Endothelial cell of umbilical vein (primary cell): Measurements from ENCODE around the gene CLEC4M. TPM values are rescaled to one million over a fixed set of nuclear protein-coding genes. Genes with fewer than 3 reads are reported as not detected.

Experiments
- BruUV-seq: library from RNA; stranded (reverse); fragments of 400-500 nt; replicated peaks from 2 replicates; lab custom pipeline; 2021; lab: Mats Ljungman, UMichigan
- CTCF ChIA-PET: fragments of 300-600, 350-600 bp; sonication (Branson Sonifier 250); formaldehyde crosslinking; loops from one replicate; lab custom pipeline; 2021; ENCODE audit warnings: antibody characterized with exemption, inconsistent platforms; lab: Charles Lee
- POLR2A ChIA-PET: fragments of 300-600, 350-600 bp; sonication (Branson Sonifier 250); formaldehyde crosslinking; loops from one replicate; lab custom pipeline; 2021; ENCODE audit warnings: antibody characterized with exemption, inconsistent platforms; lab: Charles Lee
- DNase-seq: peaks from one replicate; pipeline ENCODE4 v3.0.0-alpha.2; 2011; ENCODE audit warnings: low read depth, low spot score
- FAIRE-seq: peaks from 2 replicates; lab custom pipeline; 2011; peaks lifted over from hg19 to GRCh38; lab: Jason Lieb, UNC
- H2AFZ ChIP-seq: 2 replicates; pipeline ENCODE4 v1.6.0; 2012; ENCODE audit warnings: low read depth, low read length, control low read depth, inconsistent platforms
- H3K27ac ChIP-seq: 2 replicates; pipeline ENCODE4 v1.5.1; 2011; ENCODE audit warnings: low read depth, mild to moderate bottlenecking, control low read depth, low read length, moderate library complexity; ENCODE audit not compliant: insufficient read depth
- H3K27me3 ChIP-seq, 2 experiments: 2 replicates each; pipeline versions ENCODE4 v1.6.0 to v1.6.1; 2011; ENCODE audit warnings: low read length in 2 of 2, mixed read lengths in 1 of 2; ENCODE audit not compliant: control insufficient read depth in 2 of 2, insufficient read depth in 2 of 2
- H3K36me3 ChIP-seq, 2 experiments: 2 replicates in 1 of 2; 3 replicates in 1 of 2; pipeline ENCODE4 v1.5.1; 2011; ENCODE audit warnings: low read length in 2 of 2, mild to moderate bottlenecking in 1 of 2, moderate library complexity in 1 of 2; ENCODE audit not compliant: control insufficient read depth in 2 of 2, insufficient read depth in 2 of 2; ENCODE audit errors: extremely low read depth in 1 of 2
- H3K4me1 ChIP-seq: 3 replicates; pipeline ENCODE4 v1.5.1; 2011; ENCODE audit warnings: mild to moderate bottlenecking, low read length; ENCODE audit not compliant: control insufficient read depth, insufficient read depth; ENCODE audit errors: extremely low read depth
- H3K4me2 ChIP-seq: 2 replicates; pipeline ENCODE4 v1.6.1; 2011; ENCODE audit warnings: low read length, control low read depth, mixed read lengths; ENCODE audit not compliant: insufficient read depth
- H3K4me3 ChIP-seq, 3 experiments: fragments of 200-600 bp in 1 of 3; sonication (generic), shearing (Covaris generic) in 1 of 3; replicated peaks in 1 of 3; 2 replicates each; pipeline ENCODE4 v1.5.1; 2011 to 2016; ENCODE audit warnings: control low read depth in 3 of 3, low read length in 3 of 3, mild to moderate bottlenecking in 2 of 3, inconsistent platforms in 1 of 3, low read depth in 1 of 3, moderate library complexity in 1 of 3; ENCODE audit not compliant: insufficient read depth in 1 of 3
- H3K79me2 ChIP-seq: 2 replicates; pipeline ENCODE4 v1.6.0; 2012; ENCODE audit warnings: low read length, inconsistent platforms; ENCODE audit not compliant: control insufficient read depth, insufficient read depth
- H3K9ac ChIP-seq: replicated peaks from 2 replicates; pipeline ENCODE3; 2011; ENCODE audit warnings: low read length, control low read depth; ENCODE audit not compliant: insufficient read depth; ENCODE audit errors: extremely low read depth
- H3K9me1 ChIP-seq: replicated peaks from 3 replicates; pipeline ENCODE4 v1.6.0; 2011; ENCODE audit warnings: mild to moderate bottlenecking, low read length; ENCODE audit not compliant: control insufficient read depth, insufficient read depth; ENCODE audit errors: extremely low read depth
- H3K9me3 ChIP-seq: replicated peaks from 2 replicates; pipeline ENCODE4 v1.5.1; 2012; ENCODE audit warnings: low read length, inconsistent platforms; ENCODE audit not compliant: control insufficient read depth, insufficient read depth
- H4K20me1 ChIP-seq: replicated peaks from 2 replicates; pipeline ENCODE3; 2011; ENCODE audit warnings: mild to moderate bottlenecking, low read length; ENCODE audit not compliant: control insufficient read depth, insufficient read depth; ENCODE audit errors: extremely low read depth
- EZH2 ChIP-seq: IDR thresholded peaks from 2 replicates; pipeline ENCODE4 v1.6.1; 2012; ENCODE audit warnings: borderline replicate concordance, low read depth, mild to moderate bottlenecking, moderate library complexity, low read length, inconsistent platforms; ENCODE audit not compliant: severe bottlenecking
- FOS ChIP-seq: IDR thresholded peaks from 2 replicates; pipeline ENCODE4 v1.6.1; 2011; ENCODE audit warnings: mild to moderate bottlenecking, low read length, moderate library complexity, borderline replicate concordance; ENCODE audit not compliant: insufficient read depth
- GATA2 ChIP-seq: IDR thresholded peaks from 2 replicates; pipeline ENCODE4 v1.7.0; 2011; ENCODE audit warnings: low read depth, mild to moderate bottlenecking, moderate library complexity, mixed read lengths, low read length; ENCODE audit not compliant: insufficient read length, insufficient read depth
- JUN ChIP-seq: IDR thresholded peaks from 2 replicates; pipeline ENCODE4 v1.6.1; 2011; ENCODE audit warnings: borderline replicate concordance, low read depth; ENCODE audit not compliant: insufficient read length, insufficient read depth
- MYC ChIP-seq: IDR thresholded peaks from one replicate; pipeline ENCODE4 v1.6.1; 2011; ENCODE audit warnings: mild to moderate bottlenecking, low read depth, low read length
- POLR2A ChIP-seq: IDR thresholded peaks from 2 replicates; pipeline ENCODE4 v1.6.1; 2012; ENCODE audit warnings: low read depth, mild to moderate bottlenecking, control low read depth, low read length
- POLR2AphosphoS5 ChIP-seq: IDR thresholded peaks from 2 replicates; pipeline ENCODE4 v1.6.1; 2012; ENCODE audit warnings: low read depth, mild to moderate bottlenecking, control low read depth, low read length, moderate library complexity; ENCODE audit not compliant: insufficient read depth
- dilution Hi-C: fragments of 300-500 bp; cut with MboI; formaldehyde crosslinking; loops from one replicate; pipeline ENCODE4 v1.15.0; 2019; ENCODE audit warnings: low sequenced_read_pairs; ENCODE audit not compliant: extremely low pct_ligation_motif_present
- intact Hi-C: fragments of 100-400 bp; cut with micrococcal nuclease; formaldehyde crosslinking; loops from one replicate; pipeline ENCODE4 v1.10.0; 2022
- polyA plus RNA-seq, 4 experiments: library from polyadenylated mRNA; depleted of rRNA in 3 of 4; stranded (reverse) in 3 of 4; unstranded in 1 of 4; fragments of >200 nt; gene quantifications; 2 replicates each; pipeline versions ENCODE4 v1.2.1 to v1.2.3, GENCODE V29; 2011 to 2012; ENCODE audit warnings: missing spikeins in 1 of 4
- total RNA-seq: library from RNA; stranded (reverse); gene quantifications from 2 replicates; pipeline ENCODE4 v1.2.3, GENCODE V29; 2021
- TF ChIP-seq, protein P1 (sequence below): IDR thresholded peaks from 2 replicates; pipeline ENCODE4 v1.6.1; 2011; ENCODE audit not compliant: insufficient read depth, insufficient read length
- TF ChIP-seq, protein P2 (sequence below), 2 donors: IDR thresholded peaks; 1 replicate in 1 of 2; 2 replicates in 1 of 2; pipeline ENCODE4 v1.5.1; 2011; ENCODE audit warnings: low read length in 2 of 2, mild to moderate bottlenecking in 2 of 2, moderate library complexity in 2 of 2, control low read depth in 1 of 2, inconsistent platforms in 1 of 2, low read depth in 1 of 2; ENCODE audit not compliant: insufficient read depth in 1 of 2; ENCODE audit errors: extremely low read depth in 1 of 2

The CLEC4M gene
- total and polyA plus RNA-seq, 2 donors (not counting 3 experiments of a cell fraction or from before 2014, with no cell fraction given) = 0.46 to 1.0 TPM

DNA sequence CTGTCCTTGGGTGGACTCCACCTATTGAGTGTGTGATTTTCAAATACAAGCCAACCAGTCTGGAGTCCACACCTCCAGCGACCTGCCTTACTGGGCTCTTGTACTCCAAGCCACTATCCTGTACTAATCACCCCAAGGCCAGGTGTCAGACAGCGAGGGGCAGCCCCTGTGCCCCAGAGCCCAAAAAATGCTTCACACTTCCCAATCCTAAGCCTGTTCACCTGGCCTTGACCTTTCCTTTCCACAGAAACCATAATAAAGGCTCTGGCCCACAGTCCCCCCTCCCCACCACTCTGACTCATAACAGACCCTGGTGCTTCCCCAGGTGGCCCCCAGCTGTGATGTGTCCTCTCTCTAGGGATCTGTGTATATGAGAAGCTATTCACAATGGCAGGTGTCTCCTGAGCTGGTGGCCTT lies 19.6 kb upstream of the CLEC4M start:
- ChIA-PET CTCF (interaction anchor here (1.9 to 2.3 kb wide), 2 partner anchors 56 to 62 kb away, joined by 5 to 9 read pairs; partner anchors contain the start of gene TRAPPC5), POLR2A (no interaction called here)
- H3K9ac ChIP-seq = no peak overlapping the region
- H3K4me2 ChIP-seq = no peak overlapping the region
- BruUV-seq = no TSS peak
- H3K9me1 ChIP-seq = no peaks in the 10 kb centered on the region
- no peaks in the 10 kb centered on the region for H3K4me1 ChIP-seq
- intact Hi-C loops = no loop called here
- no peaks in the 10 kb centered on the region for H3K36me3 ChIP-seq
- no peak overlapping the region for H3K4me3 ChIP-seq
- H3K9me3 ChIP-seq = no peaks in the 10 kb centered on the region
- H4K20me1 ChIP-seq = no peaks in the 10 kb centered on the region
- H3K79me2 ChIP-seq = no peaks in the 10 kb centered on the region
- DNase-seq (no peak), FAIRE-seq (no peak)
- no peak overlapping the region for H2AFZ ChIP-seq
- H3K27me3 ChIP-seq = peaks cover 0 to 3% of the 10 kb centered on the region in 2 experiments
- TF ChIP-seq GATA2 (no peak), POLR2AphosphoS5 (no peak)
- TF ChIP-seq, protein P1, sequence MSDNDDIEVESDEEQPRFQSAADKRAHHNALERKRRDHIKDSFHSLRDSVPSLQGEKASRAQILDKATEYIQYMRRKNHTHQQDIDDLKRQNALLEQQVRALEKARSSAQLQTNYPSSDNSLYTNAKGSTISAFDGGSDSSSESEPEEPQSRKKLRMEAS = no peak
- no peak overlapping the region for H3K27ac ChIP-seq
- dilution Hi-C loops = no loop called here

DNA sequence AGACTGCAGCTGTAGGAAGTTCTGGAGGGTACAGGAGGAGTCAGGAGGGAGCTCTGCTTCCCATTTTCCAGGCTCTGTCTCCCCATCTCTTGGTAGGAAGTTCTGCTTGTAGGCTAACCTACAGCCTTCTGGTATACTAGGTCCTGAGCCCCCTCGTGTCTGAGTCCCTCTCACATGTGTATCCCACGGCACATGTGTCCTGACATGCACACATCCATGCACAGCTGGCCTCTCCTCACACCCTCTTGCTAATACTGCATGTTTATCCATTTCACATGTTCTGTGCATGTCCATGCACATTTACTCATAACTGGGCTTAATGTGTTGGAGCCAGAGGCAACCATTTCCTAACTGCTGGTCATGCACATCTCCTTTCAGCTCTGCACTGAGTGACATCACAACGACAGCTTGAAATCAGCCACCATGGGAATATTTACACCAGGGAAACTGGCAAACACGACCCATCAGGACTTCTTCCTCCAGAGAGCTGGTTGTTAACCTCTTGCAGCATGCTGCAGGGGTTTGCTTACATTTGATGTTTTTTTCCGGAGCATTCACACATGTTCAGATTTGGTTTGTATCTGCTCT lies 18.8 kb upstream of the CLEC4M start:
- no peak for TF ChIP-seq FOS
- TF ChIP-seq EZH2 = no peak
- TF ChIP-seq GATA2 = no peak
- no peak for TF ChIP-seq POLR2A
- TF ChIP-seq JUN = no peak
- no peak for TF ChIP-seq POLR2AphosphoS5
- TF ChIP-seq MYC = no peak
- TF ChIP-seq, protein P1 = no peak
- TF ChIP-seq, protein P2, sequence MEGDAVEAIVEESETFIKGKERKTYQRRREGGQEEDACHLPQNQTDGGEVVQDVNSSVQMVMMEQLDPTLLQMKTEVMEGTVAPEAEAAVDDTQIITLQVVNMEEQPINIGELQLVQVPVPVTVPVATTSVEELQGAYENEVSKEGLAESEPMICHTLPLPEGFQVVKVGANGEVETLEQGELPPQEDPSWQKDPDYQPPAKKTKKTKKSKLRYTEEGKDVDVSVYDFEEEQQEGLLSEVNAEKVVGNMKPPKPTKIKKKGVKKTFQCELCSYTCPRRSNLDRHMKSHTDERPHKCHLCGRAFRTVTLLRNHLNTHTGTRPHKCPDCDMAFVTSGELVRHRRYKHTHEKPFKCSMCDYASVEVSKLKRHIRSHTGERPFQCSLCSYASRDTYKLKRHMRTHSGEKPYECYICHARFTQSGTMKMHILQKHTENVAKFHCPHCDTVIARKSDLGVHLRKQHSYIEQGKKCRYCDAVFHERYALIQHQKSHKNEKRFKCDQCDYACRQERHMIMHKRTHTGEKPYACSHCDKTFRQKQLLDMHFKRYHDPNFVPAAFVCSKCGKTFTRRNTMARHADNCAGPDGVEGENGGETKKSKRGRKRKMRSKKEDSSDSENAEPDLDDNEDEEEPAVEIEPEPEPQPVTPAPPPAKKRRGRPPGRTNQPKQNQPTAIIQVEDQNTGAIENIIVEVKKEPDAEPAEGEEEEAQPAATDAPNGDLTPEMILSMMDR (IDR thresholded peaks at IDR 0.05; ENCODE audit: extremely low read depth in 1 of 2, insufficient read depth in 1 of 2, low read depth in 1 of 2, low read length in 2 of 2) = no peak
- BruUV-seq = no TSS peak
- no peaks in the 10 kb centered on the region for H3K9me3 ChIP-seq
- H3K4me2 ChIP-seq = no peak overlapping the region
- intact Hi-C loops (no loop called here), dilution Hi-C loops (no loop called here)
- H3K27ac ChIP-seq = no peak overlapping the region
- H3K4me1 ChIP-seq = no peaks in the 10 kb centered on the region
- no peak for DNase-seq
- H3K36me3 ChIP-seq = no peaks in the 10 kb centered on the region
- ChIA-PET CTCF (interaction anchor here (1.9 to 2.0 kb wide), 2 partner anchors 63 to 176 kb away, joined by 5 read pairs; partner anchors contain the start of gene TRAPPC5), POLR2A (no interaction called here)
- no peaks in the 10 kb centered on the region for H4K20me1 ChIP-seq
- H3K9ac ChIP-seq = no peak overlapping the region
- no peak overlapping the region for H2AFZ ChIP-seq
- FAIRE-seq = no peak
- peaks cover 0 to 3% of the 10 kb centered on the region in 2 experiments for H3K27me3 ChIP-seq
- H3K9me1 ChIP-seq = no peaks in the 10 kb centered on the region
- H3K79me2 ChIP-seq = no peaks in the 10 kb centered on the region
- H3K4me3 ChIP-seq = no peak overlapping the region
